Memory B cell (primary cell): Measurements from ENCODE around the gene ZNF727.
"Not testable (repeated sequence)": the region's sequence is repeated elsewhere in the genome, so short reads cannot be mapped to it uniquely, and the experiment has no call there.

Experiments
- ATAC-seq: fragments of 150-1000 bp; cut with Tn5 transposase; 2 replicates; pipeline ENCODE4 v1.10.0; 2021; ENCODE audit warnings: low read depth, mild to moderate bottlenecking, moderate library complexity
- DNase-seq, 2 donors: peaks; one replicate each; pipeline ENCODE4 v3.0.0; 2022; ENCODE audit warnings: low spot score in 2 of 2
- H3K27ac Mint-ChIP-seq: one replicate; pipeline ENCODE4 v1.8.0; 2022; ENCODE audit warnings: mild to moderate bottlenecking, moderate library complexity, mixed read lengths
- H3K27me3 Mint-ChIP-seq: one replicate; pipeline ENCODE4 v1.8.0; 2022; ENCODE audit warnings: mixed read lengths
- H3K36me3 Mint-ChIP-seq: one replicate; pipeline ENCODE4 v1.8.0; 2022; ENCODE audit warnings: mild to moderate bottlenecking, mixed read lengths
- H3K4me1 Mint-ChIP-seq: one replicate; pipeline ENCODE4 v1.8.0; 2022; ENCODE audit warnings: mixed read lengths
- H3K4me3 Mint-ChIP-seq: one replicate; pipeline ENCODE4 v1.8.0; 2022; ENCODE audit warnings: mild to moderate bottlenecking, moderate library complexity, mixed read lengths
- H3K9me3 Mint-ChIP-seq: one replicate; pipeline ENCODE4 v1.8.0; 2022; ENCODE audit warnings: mixed read lengths

The ZNF727 gene

DNA sequence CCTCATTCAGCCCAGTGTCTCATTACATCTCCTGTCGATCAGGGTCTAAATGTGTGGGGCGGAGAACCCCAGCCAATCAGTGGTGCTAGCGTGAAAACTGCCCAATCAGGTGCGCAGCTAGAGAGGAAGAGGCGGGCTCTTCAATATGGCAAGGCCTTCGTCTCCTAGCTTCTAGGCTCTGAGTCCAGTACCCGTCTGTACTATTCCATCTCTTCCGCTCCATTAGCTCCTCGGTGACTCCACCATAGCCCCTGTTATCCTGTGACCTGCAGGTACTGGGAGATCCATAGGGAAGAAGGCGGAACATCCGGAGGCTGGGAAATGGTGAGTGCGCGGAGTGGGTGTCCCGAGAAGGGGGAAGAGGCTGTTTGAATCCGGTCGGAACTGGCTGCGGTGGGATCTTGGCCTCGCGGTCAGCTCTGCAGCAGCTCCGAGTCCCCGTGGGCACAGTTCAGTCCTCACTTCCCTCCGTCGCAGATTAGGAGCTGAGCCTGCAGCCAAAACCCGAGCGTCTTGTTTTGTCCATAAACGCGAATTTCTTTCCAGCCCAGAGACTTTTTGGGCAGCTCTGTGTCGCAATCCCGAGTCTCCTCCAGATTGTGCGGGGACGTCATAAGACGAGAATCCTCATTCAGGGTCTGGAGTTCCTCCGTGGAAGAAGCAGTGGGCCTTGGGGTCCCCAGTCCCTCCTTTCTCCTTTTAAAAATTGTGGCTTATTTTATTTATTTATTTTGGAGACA lies at the start of gene ZNF727:
Gene ZNF727 (plus strand): TSS at position 134 of the 740 bp plus-strand sequence. CDS start 188 bp downstream, at position 322.
- H3K27me3 Mint-ChIP-seq = no peaks in the 10 kb centered on the region
- peaks cover 6% of the 10 kb centered on the region for H3K9me3 Mint-ChIP-seq
- peak within 1 kb of the TSS; percentile 62 for H3K4me3 Mint-ChIP-seq
- H3K36me3 Mint-ChIP-seq = no peaks in the 10 kb centered on the region
- H3K4me1 Mint-ChIP-seq = no peaks in the 10 kb centered on the region
- DNase-seq (peak in 1 of 2 donors; percentile 5), ATAC-seq (peak; percentile 73)
- H3K27ac Mint-ChIP-seq = no peak within 1 kb of the TSS

GRCh38 chr7:63998549-63998948 lies 46.7 kb upstream of the ZNF727 start, which contains the start of gene ZNF722:
ZNF722 (plus strand) TSS chr7:63998849; CDS start chr7:63998962, 113 bp downstream.
- H3K4me3 Mint-ChIP-seq = no peak within 1 kb of the TSS
- ATAC-seq (no peak), DNase-seq (no peak)
- H3K9me3 Mint-ChIP-seq = peaks cover 7% of the 10 kb centered on the region
- H3K27me3 Mint-ChIP-seq = no peaks in the 10 kb centered on the region
- H3K27ac Mint-ChIP-seq = no peak within 1 kb of the TSS
- H3K4me1 Mint-ChIP-seq = no peaks in the 10 kb centered on the region
- peaks cover 2% of the 10 kb centered on the region for H3K36me3 Mint-ChIP-seq

GRCh38 chr7:64015496-64015895 lies 29.7 kb upstream of the ZNF727 start:
- not testable (repeated sequence) for H3K36me3 Mint-ChIP-seq, H3K4me1 Mint-ChIP-seq, H3K4me3 Mint-ChIP-seq, H3K27ac Mint-ChIP-seq, H3K27me3 Mint-ChIP-seq, DNase-seq, ATAC-seq
- peaks cover 23% of the 10 kb centered on the region for H3K9me3 Mint-ChIP-seq

DNA sequence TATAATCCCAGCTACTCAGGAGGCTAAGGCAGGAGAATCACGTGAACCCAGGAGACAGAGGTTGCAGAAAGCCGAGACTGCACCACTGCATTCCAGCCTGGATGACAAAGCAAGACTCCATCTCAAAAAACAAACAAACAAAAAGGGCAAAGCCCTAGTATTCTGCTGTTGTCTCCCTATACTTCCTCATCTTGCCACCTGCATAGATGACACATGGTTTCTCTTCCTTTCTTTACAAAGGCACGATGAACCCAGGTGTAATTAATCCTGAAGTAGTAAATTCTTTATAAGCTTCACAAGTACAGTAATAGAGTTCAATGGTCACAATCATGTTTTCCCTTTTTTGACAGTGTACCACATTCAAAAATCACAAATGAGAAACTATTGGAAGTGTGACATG lies 9.8 kb upstream of the ZNF727 start:
- H3K27me3 Mint-ChIP-seq = no peaks in the 10 kb centered on the region
- H3K4me3 Mint-ChIP-seq = no peak overlapping the region
- H3K4me1 Mint-ChIP-seq = no peaks in the 10 kb centered on the region
- peaks cover 2% of the 10 kb centered on the region for H3K36me3 Mint-ChIP-seq
- no peak overlapping the region for H3K27ac Mint-ChIP-seq
- peaks cover 8% of the 10 kb centered on the region for H3K9me3 Mint-ChIP-seq
- ATAC-seq (peak; percentile 69), DNase-seq (no peak)

DNA sequence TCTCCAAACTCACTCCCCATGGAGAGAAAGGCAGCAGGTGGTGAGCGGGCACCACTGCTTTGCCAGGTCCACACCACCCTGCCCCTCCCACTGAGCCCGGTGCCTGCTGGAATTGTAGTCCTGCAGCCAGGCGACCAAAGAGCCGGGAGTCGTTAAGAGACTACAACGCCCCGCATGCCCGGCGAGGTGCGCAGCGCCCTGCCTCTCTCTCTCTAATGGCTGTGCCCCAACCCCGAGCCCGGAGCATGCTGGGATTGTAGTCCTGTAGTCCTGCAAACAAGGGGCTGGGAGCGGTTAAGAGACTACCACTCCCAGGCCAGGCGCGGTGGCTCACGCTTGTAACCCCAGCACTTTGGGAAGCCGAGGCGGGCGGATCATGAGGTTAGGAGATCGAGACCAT lies 8.1 kb upstream of the ZNF727 start:
- peaks cover 8% of the 10 kb centered on the region for H3K9me3 Mint-ChIP-seq
- ATAC-seq (no peak), DNase-seq (no peak)
- H3K27ac Mint-ChIP-seq = no peak overlapping the region
- no peaks in the 10 kb centered on the region for H3K27me3 Mint-ChIP-seq
- no peaks in the 10 kb centered on the region for H3K4me1 Mint-ChIP-seq
- no peak overlapping the region for H3K4me3 Mint-ChIP-seq
- H3K36me3 Mint-ChIP-seq = peaks cover 2% of the 10 kb centered on the region

GRCh38 chr7:64046041-64046389 lies 781 bp downstream of the ZNF727 start:
- Mint-ChIP-seq H3K4me3 (peak overlapping the region; percentile 62), H3K27me3 (no peaks in the 10 kb centered on the region), H3K27ac (no peak overlapping the region), H3K9me3 (peaks cover 6% of the 10 kb centered on the region), H3K36me3 (no peaks in the 10 kb centered on the region), H3K4me1 (no peaks in the 10 kb centered on the region)
- DNase-seq (no peak), ATAC-seq (no peak)

DNA sequence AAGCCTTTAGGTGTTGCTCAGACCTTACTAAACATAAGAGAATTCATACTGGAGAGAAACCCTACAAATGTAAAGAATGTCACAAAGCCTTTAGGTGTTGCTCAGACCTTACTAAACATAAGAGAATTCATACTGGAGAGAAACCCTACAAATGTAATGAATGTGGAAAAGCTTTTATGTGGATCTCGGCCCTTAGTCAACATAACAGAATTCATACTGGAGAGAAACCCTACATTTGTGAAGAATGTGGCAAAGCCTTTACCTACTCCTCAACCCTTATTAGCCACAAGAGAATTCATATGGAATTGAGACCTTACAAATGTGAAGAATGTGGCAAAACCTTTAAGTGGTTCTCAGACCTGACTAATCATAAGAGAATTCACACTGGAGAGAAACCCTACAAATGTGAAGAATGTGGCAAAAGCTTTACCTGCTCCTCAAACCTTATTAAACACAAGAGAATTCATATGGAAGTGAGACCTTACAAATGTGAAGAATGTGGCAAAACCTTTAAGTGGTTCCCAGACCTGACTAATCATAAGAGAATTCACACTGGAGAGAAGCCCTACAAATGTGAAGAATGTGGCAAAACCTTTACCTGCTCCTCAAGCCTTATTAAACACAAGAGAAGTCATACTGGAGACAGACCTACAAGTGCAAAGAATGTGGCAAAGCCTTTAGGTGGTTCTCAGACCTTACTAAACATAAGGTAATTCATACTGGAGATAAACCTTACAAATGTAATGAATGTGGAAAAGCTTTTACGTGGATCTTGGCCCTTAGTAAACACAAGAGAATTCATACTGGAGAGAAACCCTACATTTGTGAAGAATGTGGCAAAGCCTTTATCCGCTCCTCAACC lies 32.8 kb downstream of the ZNF727 start:
- ATAC-seq = not testable (repeated sequence)

DNA sequence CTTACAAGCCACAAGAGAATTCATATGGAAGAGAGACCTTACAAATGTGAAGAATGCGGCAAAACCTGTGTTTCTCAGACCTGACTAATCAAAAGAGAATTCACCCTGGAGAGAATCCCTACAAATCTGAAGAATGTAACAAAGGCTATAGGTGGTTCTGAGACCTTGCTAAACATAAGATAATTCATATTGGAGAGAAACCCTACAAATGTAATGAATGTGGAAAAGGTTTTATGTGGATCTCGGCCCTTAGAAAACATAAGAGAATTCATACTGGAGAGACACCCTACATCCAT lies 33.4 kb downstream of the ZNF727 start:
- Mint-ChIP-seq H3K4me1 (no peaks in the 10 kb centered on the region), H3K36me3 (peaks cover 2% of the 10 kb centered on the region), H3K9me3 (peaks cover 35% of the 10 kb centered on the region), H3K27ac (no peak overlapping the region), H3K4me3 (no peak overlapping the region), H3K27me3 (no peaks in the 10 kb centered on the region)
- DNase-seq (no peak), ATAC-seq (no peak)

More for the DNA sequence above, 32.8 kb downstream of the ZNF727 start:
- H3K36me3 Mint-ChIP-seq, H3K27me3 Mint-ChIP-seq, H3K27ac Mint-ChIP-seq, H3K4me3 Mint-ChIP-seq, H3K4me1 Mint-ChIP-seq, DNase-seq: not testable (repeated sequence)
- peaks cover 35% of the 10 kb centered on the region for H3K9me3 Mint-ChIP-seq

DNA sequence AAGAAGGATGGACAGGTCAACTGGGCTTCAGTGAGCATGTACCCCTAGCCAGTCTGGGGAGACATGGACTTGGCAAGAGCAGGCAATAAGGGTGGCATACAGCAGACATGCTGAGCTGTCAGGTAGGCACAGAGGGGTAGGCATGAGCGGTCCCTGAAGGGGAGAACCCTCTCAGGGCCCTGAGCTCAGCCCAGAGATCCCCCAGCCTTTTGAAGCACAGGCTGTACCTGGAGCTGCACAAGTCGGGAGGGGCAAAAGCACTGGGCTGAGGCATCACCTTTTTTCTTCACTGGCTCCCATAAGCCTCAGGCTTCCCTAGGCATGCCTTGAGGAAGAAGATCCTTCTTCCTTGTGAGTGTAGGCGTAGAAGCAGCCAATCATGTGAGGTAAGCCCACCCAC lies 42.3 kb downstream of the ZNF727 start:
- peaks cover 11% of the 10 kb centered on the region for H3K9me3 Mint-ChIP-seq
- H3K27ac Mint-ChIP-seq = no peak overlapping the region
- H3K27me3 Mint-ChIP-seq = no peaks in the 10 kb centered on the region
- H3K36me3 Mint-ChIP-seq = peaks cover 2% of the 10 kb centered on the region
- H3K4me1 Mint-ChIP-seq = no peaks in the 10 kb centered on the region
- no peak for ATAC-seq
- DNase-seq = no peak
- H3K4me3 Mint-ChIP-seq = no peak overlapping the region

- H3K36me3 Mint-ChIP-seq, DNase-seq, H3K4me3 Mint-ChIP-seq, ATAC-seq, H3K27me3 Mint-ChIP-seq, H3K27ac Mint-ChIP-seq, H3K4me1 Mint-ChIP-seq: not testable (repeated sequence)
- H3K9me3 Mint-ChIP-seq = peaks cover 12% of the 10 kb centered on the region
Observed at GRCh38 chr7:64088863-64089262, 43.6 kb downstream of the ZNF727 start.
